A549 (cell line): ENCODE measurements around the gene PNPLA2. TPM values are rescaled to one million over a fixed set of nuclear protein-coding genes. Genes with fewer than 3 reads are reported as not detected.

Experiments
- ATAC-seq, 2 experiments: fragments of 200-7000 bp in 1 of 2; fragments of >200 bp in 1 of 2; cut with Nextera tagmentation in 1 of 2; cut with Tn5 transposase in 1 of 2; 3 replicates each; pipeline versions ENCODE4 v1.8.0 to v1.9.1; 2018 to 2020; ENCODE audit warnings: mild to moderate bottlenecking in 1 of 2, moderate library complexity in 1 of 2
- CTCF ChIA-PET: fragments of 300-600 bp; sonication (Branson Sonifier 250); formaldehyde crosslinking; extraction: SDS; loops from one replicate; lab custom pipeline; 2021; ENCODE audit warnings: antibody characterized with exemption, inconsistent platforms; lab: Yijun Ruan, JAX
- POLR2A ChIA-PET: fragments of 350-600 bp; formaldehyde crosslinking; extraction: SDS; loops from one replicate; lab custom pipeline; 2021; ENCODE audit warnings: antibody characterized with exemption, inconsistent platforms; lab: Yijun Ruan, JAX
- DNase-seq, 2 experiments: peaks; one replicate each; pipeline versions ENCODE4 v3.0.0 to v3.0.0-alpha.2; 2011 to 2016; ENCODE audit warnings: low read depth in 1 of 2, low spot score in 1 of 2
- FAIRE-seq: peaks from 2 replicates; lab custom pipeline; 2011; peaks lifted over from hg19 to GRCh38; lab: Jason Lieb, UNC
- H3K27ac ChIP-seq, 2 experiments: fragments of >200 bp; sonication (Bioruptor Twin); formaldehyde crosslinking; 3 replicates each; pipeline ENCODE4 v1.5.1; 2016 to 2017
- H3K4me1 ChIP-seq: fragments of >200 bp; sonication (Bioruptor Twin); formaldehyde crosslinking; 3 replicates; pipeline ENCODE4 v1.6.1; 2016
- H3K4me2 ChIP-seq: fragments of >200 bp; sonication (Bioruptor Twin); formaldehyde crosslinking; 3 replicates; pipeline ENCODE4 v1.6.1; 2016
- H3K4me3 ChIP-seq: fragments of >200 bp; sonication (Bioruptor Twin); formaldehyde crosslinking; 3 replicates; pipeline ENCODE4 v1.5.1; 2016
- H3K9me3 ChIP-seq: fragments of >200 bp; sonication (Bioruptor Twin); formaldehyde crosslinking; 3 replicates; pipeline ENCODE4 v1.6.1; 2016
- EP300 ChIP-seq, 2 experiments: fragments of >200 bp; sonication (Bioruptor Twin); formaldehyde crosslinking; IDR thresholded peaks; 2 replicates in 1 of 2; 3 replicates in 1 of 2; pipeline ENCODE4 v1.6.1; 2016 to 2017
- KDM1A ChIP-seq: fragments of 200-600 bp; sonication (generic); IDR thresholded peaks from 2 replicates; pipeline ENCODE4 v1.6.1; 2016; ENCODE audit warnings: low read depth, mild to moderate bottlenecking
- MAZ ChIP-seq: fragments of 150-350 bp; IDR thresholded peaks from 2 replicates; pipeline ENCODE4 v1.6.1; 2014; ENCODE audit warnings: antibody characterized with exemption, low read depth, low read length, borderline replicate concordance
- MYC ChIP-seq: IDR thresholded peaks from 2 replicates; pipeline ENCODE4 v1.6.1; 2012; ENCODE audit warnings: mild to moderate bottlenecking, inconsistent platforms, low read length, improper control_type of control experiment, borderline replicate concordance
- NFE2L2 ChIP-seq: fragments of 150-350 bp; conservative IDR thresholded peaks from 2 replicates; pipeline ENCODE4 v1.6.1; 2014; ENCODE audit warnings: low read length
- PHF8 ChIP-seq: fragments of 200-600 bp; sonication (generic); IDR thresholded peaks from 2 replicates; pipeline ENCODE4 v1.6.1; 2016; ENCODE audit warnings: low read depth, mild to moderate bottlenecking, antibody characterized with exemption, moderate library complexity, borderline replicate concordance
- RNF2 ChIP-seq: fragments of 200-600 bp; sonication (generic); IDR thresholded peaks from 2 replicates; pipeline ENCODE4 v1.6.1; 2016; ENCODE audit warnings: low read depth, mild to moderate bottlenecking, antibody characterized with exemption, moderate library complexity, borderline replicate concordance
- TP53 ChIP-seq: fragments of 250-450 bp; sonication (Bioruptor Pico); IDR thresholded peaks from 2 replicates; pipeline ENCODE4 v1.5.0; 2021; ENCODE audit warnings: mild to moderate bottlenecking, moderate library complexity
- ZC3H11A ChIP-seq: fragments of 450-650 bp; IDR thresholded peaks from 2 replicates; pipeline ENCODE4 v1.6.1; 2014; ENCODE audit warnings: antibody characterized with exemption, mild to moderate bottlenecking
- ZFP36 ChIP-seq: fragments of 450-650 bp; IDR thresholded peaks from 2 replicates; pipeline ENCODE4 v1.6.1; 2014; ENCODE audit warnings: borderline replicate concordance; ENCODE audit not compliant: partially characterized antibody
- WGBS: methylation state at CpG from one replicate; pipeline ENCODE4 v1.1.6; 2017; ENCODE audit errors: missing lambda C conversion rate; 5-methylcytosine and 5-hydroxymethylcytosine counted together
- polyA plus RNA-seq, 4 experiments: library from polyadenylated mRNA; depleted of rRNA in 3 of 4; stranded (reverse); fragments of >200 nt; fragmentation: RNase III in 1 of 4; extraction: RNeasy Plus Mini Kit Qiagen cat#74134 plus additional on column Dnase treatment in 1 of 4; gene quantifications; 2 replicates in 3 of 4; 3 replicates in 1 of 4; pipeline ENCODE4 v1.2.3, GENCODE V29; 2011 to 2017
- TF ChIP-seq, protein P1 (sequence below): fragments of 150-350 bp; IDR thresholded peaks from 2 replicates; pipeline ENCODE4 v1.6.1; 2014; ENCODE audit warnings: low read depth, mild to moderate bottlenecking, low read length
- TF ChIP-seq, protein P2 (sequence below): fragments of >200 bp; sonication (Bioruptor Twin); formaldehyde crosslinking; IDR thresholded peaks from 3 replicates; pipeline ENCODE4 v1.5.1; 2016
- TF ChIP-seq, protein P3 (sequence below): fragments of >200 bp; sonication (Bioruptor Twin); formaldehyde crosslinking; IDR thresholded peaks from 2 replicates; pipeline ENCODE4 v1.6.1; 2016
- TF ChIP-seq, protein P4 (sequence below): fragments of 200-600 bp; sonication (generic); IDR thresholded peaks from 2 replicates; pipeline ENCODE4 v1.6.1; 2016; ENCODE audit warnings: antibody characterized with exemption, mild to moderate bottlenecking, moderate library complexity
- TF ChIP-seq, protein P5 (sequence below): fragments of 450-650 bp; IDR thresholded peaks from 2 replicates; pipeline ENCODE4 v1.6.1; 2014; ENCODE audit warnings: antibody characterized with exemption
- TF ChIP-seq, protein P6 (sequence below): IDR thresholded peaks from 2 replicates; pipeline ENCODE4 v1.6.1; 2012; ENCODE audit warnings: low read depth, borderline replicate concordance

The PNPLA2 gene
- polyA plus RNA-seq, 2 of the 4 experiments (the other 2 are of a cell fraction), result 13.2 to 25.4 TPM

DNA sequence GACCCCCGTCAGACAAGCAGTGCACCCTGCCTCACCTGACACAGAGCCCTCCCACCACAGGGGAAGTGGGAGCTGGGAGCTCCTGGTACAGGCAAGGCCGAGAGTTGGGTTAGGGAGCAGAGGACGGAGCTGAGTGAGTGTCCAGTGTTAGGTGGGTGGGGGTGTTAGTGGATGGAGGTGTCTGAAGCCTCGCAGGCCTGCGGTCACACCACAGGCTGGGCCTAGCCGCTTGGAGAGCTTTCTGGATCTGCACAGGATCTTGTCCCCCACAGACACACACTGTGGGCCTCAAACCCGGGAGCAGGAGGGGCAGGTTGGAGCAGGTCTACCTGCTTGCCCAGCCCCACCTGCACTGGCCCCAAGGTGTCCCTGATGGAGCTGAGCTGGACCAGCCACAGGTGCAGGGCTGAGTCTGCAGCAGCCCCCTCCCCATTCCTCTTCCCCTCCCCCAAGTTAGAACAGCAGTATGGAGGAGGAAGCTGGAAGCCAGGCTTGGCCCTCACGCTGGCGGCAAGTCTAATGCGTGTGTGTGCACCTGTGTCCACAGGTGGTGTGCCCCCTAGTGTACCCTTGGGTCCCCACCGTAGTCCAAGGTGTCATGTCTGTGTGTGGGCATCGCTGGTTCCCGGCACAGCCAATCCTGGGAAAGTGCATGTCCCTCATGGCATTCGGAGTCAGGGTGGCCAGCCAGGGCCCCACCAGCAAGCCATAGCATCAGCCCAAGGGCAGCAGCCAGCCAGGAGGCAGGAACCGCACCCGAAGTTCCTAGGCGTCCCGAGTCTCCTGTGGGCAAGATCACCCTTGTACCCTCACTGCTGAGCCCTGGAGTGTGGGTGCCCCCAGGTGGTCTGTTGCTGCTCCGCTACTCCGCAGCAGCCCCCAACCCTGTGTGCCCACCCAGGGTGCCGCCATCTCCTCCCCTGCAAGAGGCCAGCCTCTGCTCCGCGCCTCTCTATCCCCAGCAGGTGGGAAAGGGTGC lies 39.4 kb upstream of the PNPLA2 start:
- ATAC-seq (no peak), DNase-seq (no peak), FAIRE-seq (no peak)
- H3K4me1 ChIP-seq, result peaks cover 29% of the 10 kb centered on the region
- CTCF ChIA-PET, result interaction anchor here (1.0 to 5.7 kb wide), 5 partner anchors 14 to 56 kb away, joined by 3 to 44 read pairs (median 3); no protein-coding TSS in a partner anchor
- POLR2A ChIA-PET, result interaction anchor here (1.5 kb wide), 1 partner anchor 11 kb away, joined by 4 read pairs; the partner anchor contains the start of gene CEND1
- TF ChIP-seq KDM1A (no peak), NFE2L2 (no peak), ZFP36 (no peak), ZC3H11A (no peak), EP300 (IDR thresholded peaks at IDR 0.05) (no peak), TP53 (no peak), MAZ (no peak), MYC (no peak), RNF2 (no peak), PHF8 (no peak)
- TF ChIP-seq, protein P1, sequence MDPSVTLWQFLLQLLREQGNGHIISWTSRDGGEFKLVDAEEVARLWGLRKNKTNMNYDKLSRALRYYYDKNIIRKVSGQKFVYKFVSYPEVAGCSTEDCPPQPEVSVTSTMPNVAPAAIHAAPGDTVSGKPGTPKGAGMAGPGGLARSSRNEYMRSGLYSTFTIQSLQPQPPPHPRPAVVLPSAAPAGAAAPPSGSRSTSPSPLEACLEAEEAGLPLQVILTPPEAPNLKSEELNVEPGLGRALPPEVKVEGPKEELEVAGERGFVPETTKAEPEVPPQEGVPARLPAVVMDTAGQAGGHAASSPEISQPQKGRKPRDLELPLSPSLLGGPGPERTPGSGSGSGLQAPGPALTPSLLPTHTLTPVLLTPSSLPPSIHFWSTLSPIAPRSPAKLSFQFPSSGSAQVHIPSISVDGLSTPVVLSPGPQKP, result no peak
- TF ChIP-seq, protein P2, sequence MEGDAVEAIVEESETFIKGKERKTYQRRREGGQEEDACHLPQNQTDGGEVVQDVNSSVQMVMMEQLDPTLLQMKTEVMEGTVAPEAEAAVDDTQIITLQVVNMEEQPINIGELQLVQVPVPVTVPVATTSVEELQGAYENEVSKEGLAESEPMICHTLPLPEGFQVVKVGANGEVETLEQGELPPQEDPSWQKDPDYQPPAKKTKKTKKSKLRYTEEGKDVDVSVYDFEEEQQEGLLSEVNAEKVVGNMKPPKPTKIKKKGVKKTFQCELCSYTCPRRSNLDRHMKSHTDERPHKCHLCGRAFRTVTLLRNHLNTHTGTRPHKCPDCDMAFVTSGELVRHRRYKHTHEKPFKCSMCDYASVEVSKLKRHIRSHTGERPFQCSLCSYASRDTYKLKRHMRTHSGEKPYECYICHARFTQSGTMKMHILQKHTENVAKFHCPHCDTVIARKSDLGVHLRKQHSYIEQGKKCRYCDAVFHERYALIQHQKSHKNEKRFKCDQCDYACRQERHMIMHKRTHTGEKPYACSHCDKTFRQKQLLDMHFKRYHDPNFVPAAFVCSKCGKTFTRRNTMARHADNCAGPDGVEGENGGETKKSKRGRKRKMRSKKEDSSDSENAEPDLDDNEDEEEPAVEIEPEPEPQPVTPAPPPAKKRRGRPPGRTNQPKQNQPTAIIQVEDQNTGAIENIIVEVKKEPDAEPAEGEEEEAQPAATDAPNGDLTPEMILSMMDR, result no peak
- TF ChIP-seq, protein P3, sequence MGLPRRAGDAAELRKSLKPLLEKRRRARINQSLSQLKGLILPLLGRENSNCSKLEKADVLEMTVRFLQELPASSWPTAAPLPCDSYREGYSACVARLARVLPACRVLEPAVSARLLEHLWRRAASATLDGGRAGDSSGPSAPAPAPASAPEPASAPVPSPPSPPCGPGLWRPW, result no peak
- TF ChIP-seq, protein P4, sequence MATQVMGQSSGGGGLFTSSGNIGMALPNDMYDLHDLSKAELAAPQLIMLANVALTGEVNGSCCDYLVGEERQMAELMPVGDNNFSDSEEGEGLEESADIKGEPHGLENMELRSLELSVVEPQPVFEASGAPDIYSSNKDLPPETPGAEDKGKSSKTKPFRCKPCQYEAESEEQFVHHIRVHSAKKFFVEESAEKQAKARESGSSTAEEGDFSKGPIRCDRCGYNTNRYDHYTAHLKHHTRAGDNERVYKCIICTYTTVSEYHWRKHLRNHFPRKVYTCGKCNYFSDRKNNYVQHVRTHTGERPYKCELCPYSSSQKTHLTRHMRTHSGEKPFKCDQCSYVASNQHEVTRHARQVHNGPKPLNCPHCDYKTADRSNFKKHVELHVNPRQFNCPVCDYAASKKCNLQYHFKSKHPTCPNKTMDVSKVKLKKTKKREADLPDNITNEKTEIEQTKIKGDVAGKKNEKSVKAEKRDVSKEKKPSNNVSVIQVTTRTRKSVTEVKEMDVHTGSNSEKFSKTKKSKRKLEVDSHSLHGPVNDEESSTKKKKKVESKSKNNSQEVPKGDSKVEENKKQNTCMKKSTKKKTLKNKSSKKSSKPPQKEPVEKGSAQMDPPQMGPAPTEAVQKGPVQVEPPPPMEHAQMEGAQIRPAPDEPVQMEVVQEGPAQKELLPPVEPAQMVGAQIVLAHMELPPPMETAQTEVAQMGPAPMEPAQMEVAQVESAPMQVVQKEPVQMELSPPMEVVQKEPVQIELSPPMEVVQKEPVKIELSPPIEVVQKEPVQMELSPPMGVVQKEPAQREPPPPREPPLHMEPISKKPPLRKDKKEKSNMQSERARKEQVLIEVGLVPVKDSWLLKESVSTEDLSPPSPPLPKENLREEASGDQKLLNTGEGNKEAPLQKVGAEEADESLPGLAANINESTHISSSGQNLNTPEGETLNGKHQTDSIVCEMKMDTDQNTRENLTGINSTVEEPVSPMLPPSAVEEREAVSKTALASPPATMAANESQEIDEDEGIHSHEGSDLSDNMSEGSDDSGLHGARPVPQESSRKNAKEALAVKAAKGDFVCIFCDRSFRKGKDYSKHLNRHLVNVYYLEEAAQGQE, result no peak
- TF ChIP-seq, protein P5, sequence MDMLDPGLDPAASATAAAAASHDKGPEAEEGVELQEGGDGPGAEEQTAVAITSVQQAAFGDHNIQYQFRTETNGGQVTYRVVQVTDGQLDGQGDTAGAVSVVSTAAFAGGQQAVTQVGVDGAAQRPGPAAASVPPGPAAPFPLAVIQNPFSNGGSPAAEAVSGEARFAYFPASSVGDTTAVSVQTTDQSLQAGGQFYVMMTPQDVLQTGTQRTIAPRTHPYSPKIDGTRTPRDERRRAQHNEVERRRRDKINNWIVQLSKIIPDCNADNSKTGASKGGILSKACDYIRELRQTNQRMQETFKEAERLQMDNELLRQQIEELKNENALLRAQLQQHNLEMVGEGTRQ, result no peak
- TF ChIP-seq, protein P6, sequence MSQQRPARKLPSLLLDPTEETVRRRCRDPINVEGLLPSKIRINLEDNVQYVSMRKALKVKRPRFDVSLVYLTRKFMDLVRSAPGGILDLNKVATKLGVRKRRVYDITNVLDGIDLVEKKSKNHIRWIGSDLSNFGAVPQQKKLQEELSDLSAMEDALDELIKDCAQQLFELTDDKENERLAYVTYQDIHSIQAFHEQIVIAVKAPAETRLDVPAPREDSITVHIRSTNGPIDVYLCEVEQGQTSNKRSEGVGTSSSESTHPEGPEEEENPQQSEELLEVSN, result no peak
- H3K9me3 ChIP-seq, result no peaks in the 10 kb centered on the region
- H3K4me2 ChIP-seq, result peak overlapping the region; percentile 95; the same call in 2 of the 3 replicates
- H3K27ac ChIP-seq, result no peak overlapping the region; a peak in 1 of 6 replicates
- no peak overlapping the region for H3K4me3 ChIP-seq
- 97% methylated on average over 16 of the region's 23 CpGs for WGBS
